Right lobe of liver (tissue), 6 donors: ENCODE data around the gene TBC1D19. TPM values are rescaled to one million over a fixed set of nuclear protein-coding genes. Genes with fewer than 3 reads are reported as not detected.

ENCODE experiments used
- ATAC-seq, 4 donors: fragments of 200-7000 bp; cut with Tn5 transposase; one replicate each; pipeline ENCODE4 v1.9.1; 2020; ENCODE audit warnings: mild to moderate bottlenecking in 4 of 4, moderate library complexity in 4 of 4
- DNase-seq, 3 donors: peaks; one replicate each; pipeline ENCODE4 v3.0.0-alpha.2; 2020
- H3K27ac ChIP-seq, 3 donors: fragments of 200-600 bp; one replicate each; pipeline ENCODE4 v1.8.0; 2022
- H3K27me3 ChIP-seq, 2 donors: fragments of 200-600 bp; one replicate each; pipeline ENCODE4 v1.8.0; 2022
- H3K36me3 ChIP-seq, 4 donors: fragments of 200-600 bp; sonication (generic) in 1 of 4; one replicate each; pipeline versions ENCODE4 v1.5.1 to v1.8.0; 2017 to 2022; ENCODE audit warnings: control low read depth in 1 of 4
- H3K4me1 ChIP-seq, 4 donors: fragments of 200-600 bp; sonication (generic) in 1 of 4; one replicate each; pipeline versions ENCODE4 v1.5.1 to v1.8.0; 2017 to 2022; ENCODE audit warnings: control low read depth in 1 of 4
- H3K4me3 ChIP-seq, 3 donors: fragments of 200-600 bp; one replicate each; pipeline ENCODE4 v1.8.0; 2022
- H3K9me3 ChIP-seq, 4 donors: fragments of 200-600 bp; sonication (generic) in 1 of 4; one replicate each; pipeline versions ENCODE4 v1.5.1 to v1.8.0; 2017 to 2022; ENCODE audit warnings: control low read depth in 1 of 4
- POLR2A ChIP-seq: fragments of 450-650 bp; IDR thresholded peaks from one replicate; pipeline ENCODE4 v1.6.1; 2017; ENCODE audit warnings: antibody characterized with exemption, mild to moderate bottlenecking
- WGBS: methylation state at CpG from one replicate; pipeline ENCODE4 v1.1.6; 2018; ENCODE audit warnings: low coverage, low lambda C conversion rate; ENCODE audit not compliant: insufficient coverage; ENCODE audit errors: missing lambda C conversion rate; 5-methylcytosine and 5-hydroxymethylcytosine counted together
- intact Hi-C, 2 donors: fragments of 100-400 bp; cut with DNase I; formaldehyde crosslinking; loops; one replicate each; pipeline versions ENCODE4 v1.11.2 to v1.14.1; 2022
- total RNA-seq, 6 experiments: library from RNA; depleted of rRNA in 2 of 6; stranded (reverse); fragments of >200 nt in 2 of 6; fragmentation: NEBNext Ultra II Directional in 3 of 6; extraction: Animal tissue kit (Norgen Biotek cat#: 25700) in 3 of 6; gene quantifications; one replicate each; pipeline versions ENCODE4 v1.1.0 to v1.2.4, GENCODE V29; 2016 to 2023
- TF ChIP-seq, protein P1 (sequence below), 4 donors: fragments of 200-600 bp in 3 of 4; fragments of 450-650 bp in 1 of 4; IDR thresholded peaks; one replicate each; pipeline versions ENCODE4 v1.5.1 to v1.8.0; 2016 to 2022; ENCODE audit warnings: antibody characterized with exemption in 4 of 4, mild to moderate bottlenecking in 2 of 4
- donor health status: DM: no; HTN: yes; CAD: no.
- donor health status: DM: no; HTN: no; CAD: no.
- donor health status: DM: no; HTN: no; CAD: no.
- donor health status: DM: no; HTN: yes; CAD: no.
- donor health status: DM: no; HTN: yes; CAD: no.

Gene TBC1D19
- total RNA-seq, 6 experiments from 2014 or later = 1.8 to 5.3 (median 2.4) TPM

DNA sequence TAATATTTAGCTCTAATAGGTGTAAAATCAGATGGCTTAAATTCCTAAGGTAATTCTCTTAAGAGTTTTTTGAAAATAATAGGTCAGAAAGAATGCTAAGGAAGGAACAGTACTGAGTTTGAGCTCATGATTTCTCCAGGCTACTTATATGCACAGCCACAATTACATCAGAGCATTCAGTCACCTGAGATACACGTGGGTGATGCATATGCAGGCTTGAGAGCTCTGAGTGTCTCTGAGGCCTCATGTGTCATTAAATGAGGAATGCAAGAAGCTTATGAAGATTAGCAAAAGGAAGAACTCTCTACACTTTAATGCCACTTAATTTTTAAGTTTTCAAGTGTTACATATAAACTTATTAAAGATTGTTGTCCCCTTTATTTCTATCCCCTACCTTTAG lies 152.7 kb downstream of the TBC1D19 start:
- no peak for DNase-seq
- Histone ChIP-seq H3K4me3 (no peak overlapping the region), H3K36me3 (no peaks in the 10 kb centered on the region), H3K27me3 (no peaks in the 10 kb centered on the region), H3K4me1 (peaks cover 0 to 3% (median 0%) of the 10 kb centered on the region in 4 donors), H3K27ac (no peak overlapping the region), H3K9me3 (no peaks in the 10 kb centered on the region)
- ATAC-seq = no peak
- 67% methylated on average over 1 of the region's 1 CpG for WGBS
- intact Hi-C loops = no loop called here
- TF ChIP-seq POLR2A = no peak
- TF ChIP-seq, protein P1, sequence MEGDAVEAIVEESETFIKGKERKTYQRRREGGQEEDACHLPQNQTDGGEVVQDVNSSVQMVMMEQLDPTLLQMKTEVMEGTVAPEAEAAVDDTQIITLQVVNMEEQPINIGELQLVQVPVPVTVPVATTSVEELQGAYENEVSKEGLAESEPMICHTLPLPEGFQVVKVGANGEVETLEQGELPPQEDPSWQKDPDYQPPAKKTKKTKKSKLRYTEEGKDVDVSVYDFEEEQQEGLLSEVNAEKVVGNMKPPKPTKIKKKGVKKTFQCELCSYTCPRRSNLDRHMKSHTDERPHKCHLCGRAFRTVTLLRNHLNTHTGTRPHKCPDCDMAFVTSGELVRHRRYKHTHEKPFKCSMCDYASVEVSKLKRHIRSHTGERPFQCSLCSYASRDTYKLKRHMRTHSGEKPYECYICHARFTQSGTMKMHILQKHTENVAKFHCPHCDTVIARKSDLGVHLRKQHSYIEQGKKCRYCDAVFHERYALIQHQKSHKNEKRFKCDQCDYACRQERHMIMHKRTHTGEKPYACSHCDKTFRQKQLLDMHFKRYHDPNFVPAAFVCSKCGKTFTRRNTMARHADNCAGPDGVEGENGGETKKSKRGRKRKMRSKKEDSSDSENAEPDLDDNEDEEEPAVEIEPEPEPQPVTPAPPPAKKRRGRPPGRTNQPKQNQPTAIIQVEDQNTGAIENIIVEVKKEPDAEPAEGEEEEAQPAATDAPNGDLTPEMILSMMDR (IDR thresholded peaks at IDR 0.05) = no peak

DNA sequence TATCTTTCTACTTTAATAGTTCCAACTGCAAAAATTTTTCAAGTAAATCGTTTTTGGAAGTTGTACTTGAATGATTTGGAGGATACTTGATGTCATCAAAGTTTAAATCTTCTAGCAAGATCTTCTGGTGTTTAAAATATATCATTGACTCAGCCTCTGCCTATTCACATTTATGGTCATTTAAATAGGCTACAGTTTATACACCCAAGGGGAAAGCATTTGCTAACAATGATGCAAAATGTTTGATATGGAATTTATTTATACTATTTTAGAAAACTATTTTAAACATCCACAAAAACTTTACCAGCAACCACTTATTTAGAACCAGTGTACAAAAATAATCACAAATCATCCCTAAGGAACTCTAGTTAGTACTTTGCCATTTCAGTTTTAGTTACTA lies 153.5 kb downstream of the TBC1D19 start:
- Histone ChIP-seq H3K4me3 (no peak overlapping the region), H3K36me3 (no peaks in the 10 kb centered on the region), H3K27ac (no peak overlapping the region), H3K4me1 (peaks cover 0 to 3% (median 0%) of the 10 kb centered on the region in 4 donors), H3K9me3 (no peaks in the 10 kb centered on the region), H3K27me3 (no peaks in the 10 kb centered on the region)
- no peak for TF ChIP-seq POLR2A
- TF ChIP-seq, protein P1 (IDR thresholded peaks at IDR 0.05) = no peak
- no peak for ATAC-seq
- intact Hi-C loops = no loop called here
- DNase-seq = no peak
- WGBS = 62% methylated on average over 1 of the region's 1 CpG

DNA sequence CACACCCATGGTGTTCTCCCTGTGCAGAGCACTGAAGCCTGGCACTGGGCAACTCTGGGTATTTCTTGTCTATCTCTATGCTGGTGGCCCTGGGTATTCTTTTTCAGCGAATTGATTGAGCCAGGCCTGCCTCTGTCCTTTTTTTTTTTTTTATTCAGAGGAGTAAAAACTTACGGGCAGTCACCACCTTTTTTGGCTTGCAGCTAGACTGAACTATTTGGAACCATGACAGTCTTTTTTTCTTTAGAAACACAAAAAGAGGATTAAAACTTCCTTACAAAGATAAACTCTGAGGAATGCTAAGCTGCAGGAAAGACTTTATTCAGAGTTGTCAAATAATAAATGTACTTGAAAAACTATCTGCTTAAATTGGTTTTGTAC lies 157.6 kb downstream of the TBC1D19 start:
- WGBS = 24% methylated on average over 2 of the region's 2 CpGs
- intact Hi-C loops = no loop called here
- no peaks in the 10 kb centered on the region for H3K36me3 ChIP-seq
- no peak overlapping the region for H3K27ac ChIP-seq
- H3K9me3 ChIP-seq = no peaks in the 10 kb centered on the region
- peak in 2 of 3 donors; percentile 16 to 58 for DNase-seq
- no peaks in the 10 kb centered on the region for H3K27me3 ChIP-seq
- ATAC-seq = peak; percentile 93 to 98 (median 94)
- no peak for TF ChIP-seq POLR2A
- TF ChIP-seq, protein P1 (IDR thresholded peaks at IDR 0.05) = no peak
- peaks cover 0 to 3% (median 0%) of the 10 kb centered on the region in 4 donors for H3K4me1 ChIP-seq
- no peak overlapping the region for H3K4me3 ChIP-seq

DNA sequence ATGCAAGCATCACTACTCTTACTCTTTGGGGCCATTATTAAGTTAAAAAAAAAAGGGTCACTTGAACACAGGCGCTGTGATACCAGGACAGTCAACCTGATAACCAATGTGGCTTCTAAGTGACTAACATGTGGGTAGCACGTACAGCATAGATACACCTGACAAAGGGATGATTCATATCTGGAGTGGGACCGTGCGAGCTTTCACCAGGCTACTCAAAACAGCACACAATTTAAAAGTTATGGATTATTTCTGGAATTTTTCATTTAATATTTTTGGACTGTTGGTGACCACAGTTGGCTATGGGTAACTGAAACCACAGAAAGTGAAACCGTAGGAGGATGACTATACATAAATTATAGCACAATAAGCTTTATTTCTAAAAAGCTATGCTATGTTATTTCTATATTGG lies 162.9 kb downstream of the TBC1D19 start:
- Histone ChIP-seq H3K9me3 (no peaks in the 10 kb centered on the region), H3K27me3 (no peaks in the 10 kb centered on the region), H3K4me1 (peaks cover 0 to 5% (median 0%) of the 10 kb centered on the region in 4 donors), H3K36me3 (no peaks in the 10 kb centered on the region), H3K4me3 (no peak overlapping the region), H3K27ac (no peak overlapping the region)
- TF ChIP-seq, protein P1 (IDR thresholded peaks at IDR 0.05) = no peak
- ATAC-seq (no peak), DNase-seq (no peak)
- WGBS = 54% methylated on average over 5 of the region's 5 CpGs
- intact Hi-C loops = no loop called here

DNA sequence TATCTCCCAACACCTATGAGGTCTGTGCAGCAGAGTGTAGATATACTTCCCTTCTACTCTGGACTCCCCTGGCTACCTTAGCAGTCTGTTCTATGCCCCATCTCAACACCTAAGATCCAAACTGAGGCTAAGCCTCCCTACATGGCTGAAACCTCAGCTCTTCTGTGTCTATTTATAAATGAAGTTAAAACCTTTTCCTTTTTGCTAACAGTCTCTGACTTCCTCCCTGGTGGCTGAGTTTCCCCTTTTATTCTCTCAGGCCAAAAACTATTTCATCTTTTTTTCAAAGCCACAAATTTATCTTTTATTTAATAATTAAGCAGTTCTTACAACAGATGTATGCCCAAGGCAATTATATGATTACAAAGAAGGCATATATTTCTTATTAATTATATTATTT lies 164.9 kb downstream of the TBC1D19 start:
- no peak overlapping the region for H3K4me3 ChIP-seq
- no peaks in the 10 kb centered on the region for H3K27me3 ChIP-seq
- ATAC-seq (no peak), DNase-seq (no peak)
- no peak for TF ChIP-seq POLR2A
- TF ChIP-seq, protein P1 (IDR thresholded peaks at IDR 0.05) = no peak
- H3K27ac ChIP-seq = no peak overlapping the region
- no peaks in the 10 kb centered on the region for H3K9me3 ChIP-seq
- intact Hi-C loops = no loop called here
- peaks cover 0 to 5% (median 0%) of the 10 kb centered on the region in 4 donors for H3K4me1 ChIP-seq
- H3K36me3 ChIP-seq = no peaks in the 10 kb centered on the region
